Fibroblast of the aortic adventitia (primary cell): ENCODE measurements around the gene LMTK2. TPM values are rescaled to one million over a fixed set of nuclear protein-coding genes. Genes with fewer than 3 reads are reported as not detected.
A peak's percentile ranks its signal among the peaks of the same experiment; 100 is the strongest.

ENCODE experiments used
- DNase-seq: peaks from one replicate; pipeline ENCODE4 v3.0.0-alpha.2; 2010; ENCODE audit warnings: low read depth
- H3K4me3 ChIP-seq: 2 replicates; pipeline ENCODE4 v1.5.1; 2011; ENCODE audit warnings: low read depth, mild to moderate bottlenecking, control low read depth, low read length, moderate library complexity
- CTCF ChIP-seq: IDR thresholded peaks from 2 replicates; pipeline ENCODE4 v1.5.1; 2011; ENCODE audit warnings: mild to moderate bottlenecking, low read length, control low read depth, inconsistent platforms; ENCODE audit not compliant: insufficient read depth
- total RNA-seq: library from RNA; depleted of rRNA; stranded (reverse); fragments of >200 nt; gene quantifications from 2 replicates; pipeline ENCODE4 v1.2.3, GENCODE V29; 2012; ENCODE audit warnings: low replicate concordance

The LMTK2 gene
- total RNA-seq, 1 donor, result 10.8 TPM

DNA sequence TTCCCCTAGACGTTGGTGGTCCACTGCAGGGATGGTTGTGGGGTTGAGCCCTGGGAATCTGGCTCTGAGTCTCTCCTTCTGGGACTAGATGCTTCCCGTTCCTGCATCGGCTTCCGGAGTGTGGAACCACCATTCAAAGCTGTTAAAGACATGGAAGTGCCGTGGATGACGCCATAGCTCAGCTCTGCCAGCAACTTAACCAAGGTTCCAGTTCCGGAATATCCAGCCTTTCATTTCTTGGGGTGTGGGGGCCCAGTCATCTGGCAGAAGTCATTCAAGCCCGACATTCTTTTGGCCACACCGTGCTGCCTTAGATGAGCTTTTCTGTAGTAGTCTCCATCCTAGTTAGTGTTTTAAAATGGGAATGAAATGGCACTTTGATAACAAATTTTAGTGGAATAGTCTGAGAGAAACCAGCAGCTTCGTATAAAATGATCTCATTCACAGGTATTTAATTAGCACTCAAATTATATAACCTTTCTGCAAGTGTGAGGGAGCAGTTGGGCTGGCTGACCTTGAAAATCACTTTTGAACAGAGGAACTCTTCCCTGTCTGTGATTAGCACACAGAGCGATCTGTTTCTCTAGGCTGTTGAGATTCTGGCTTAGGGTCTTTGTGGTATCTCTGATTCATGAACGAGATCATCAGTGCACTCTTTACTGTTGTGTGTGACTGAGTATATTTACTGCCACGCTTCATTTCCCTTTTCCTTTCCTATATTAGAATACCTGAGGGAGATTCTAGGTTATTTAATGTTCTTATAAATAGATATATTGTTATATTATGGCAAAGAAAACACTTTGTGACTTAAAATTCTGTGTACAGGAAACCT is 19.9 kb downstream of the LMTK2 start:
- DNase-seq, result no peak
- TF ChIP-seq CTCF, result no peak
- no peak overlapping the region for H3K4me3 ChIP-seq

DNA sequence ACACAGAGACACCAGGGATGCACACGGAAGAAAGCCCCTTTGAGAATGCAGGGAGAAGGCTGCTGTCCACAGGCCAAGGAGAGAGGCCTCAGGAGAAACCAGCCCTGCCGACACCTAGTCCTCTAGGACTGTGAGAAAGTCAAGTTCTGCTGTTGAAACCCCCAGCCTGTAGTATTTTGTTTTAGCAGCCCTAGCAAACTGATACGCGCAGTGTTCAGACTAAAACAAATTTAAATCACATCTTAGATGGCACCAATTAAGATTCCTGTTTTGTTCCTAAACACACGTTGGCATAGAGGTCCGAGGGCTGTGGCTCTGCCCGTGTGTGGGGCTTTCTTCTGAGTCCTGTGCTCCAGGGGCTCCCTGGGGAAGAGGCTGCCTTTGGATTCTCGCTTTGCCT is 21.7 kb downstream of the LMTK2 start:
- no peak for TF ChIP-seq CTCF
- H3K4me3 ChIP-seq, result no peak overlapping the region
- DNase-seq, result no peak

- peak; percentile 29 for DNase-seq
- no peak overlapping the region for H3K4me3 ChIP-seq
- TF ChIP-seq CTCF, result no peak
Observed at GRCh38 chr7:98130959-98131358, 24.3 kb downstream of the LMTK2 start.

GRCh38 chr7:98133181-98133580 is 26.5 kb downstream of the LMTK2 start:
- TF ChIP-seq CTCF, result no peak
- DNase-seq, result no peak
- no peak overlapping the region for H3K4me3 ChIP-seq

- no peak for TF ChIP-seq CTCF
- peak; percentile 24 for DNase-seq
Observed at GRCh38 chr7:98133621-98134303, 27.1 kb downstream of the LMTK2 start.

DNA sequence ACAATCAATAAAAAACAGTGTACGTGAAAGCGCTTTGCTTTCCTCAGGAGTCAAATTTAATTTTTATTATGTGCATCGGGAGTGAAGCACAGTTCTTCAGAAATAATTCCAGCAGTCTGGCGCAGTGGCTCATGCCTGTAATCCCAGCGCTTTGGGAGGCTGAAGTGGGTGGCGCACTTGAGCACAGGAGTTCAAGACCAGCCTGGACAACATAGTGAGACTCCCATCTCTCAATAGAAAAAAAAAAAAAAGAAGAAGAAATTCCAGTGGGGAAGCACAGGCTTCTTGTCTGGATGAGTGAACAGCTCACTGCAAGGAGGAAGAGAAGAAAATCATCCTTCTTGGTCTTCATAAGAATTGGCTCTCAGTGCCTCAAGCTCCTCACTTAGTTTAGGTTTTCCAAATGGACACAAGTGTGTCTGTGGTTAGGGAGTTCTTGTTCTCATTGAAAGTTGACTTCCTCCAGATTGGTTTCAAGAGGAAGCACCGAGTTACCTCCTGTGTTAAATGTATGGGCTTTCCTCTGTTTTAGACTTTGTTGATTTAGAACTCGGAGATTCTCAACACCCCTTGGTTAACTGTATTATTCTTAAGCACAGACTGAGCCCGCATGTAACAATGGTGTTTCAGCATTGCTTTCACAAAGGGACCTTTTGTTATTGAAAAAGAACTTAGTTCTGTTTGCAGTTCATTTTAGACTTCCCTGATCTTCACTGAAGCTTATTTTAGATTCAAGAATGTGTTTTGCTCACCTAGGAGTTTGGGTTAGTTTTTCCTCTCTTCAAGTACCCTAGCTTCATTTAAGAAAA is 28.0 kb downstream of the LMTK2 start:
- no peak overlapping the region for H3K4me3 ChIP-seq
- no peak for DNase-seq
- TF ChIP-seq CTCF, result no peak

More at GRCh38 chr7:98133621-98134303, 27.1 kb downstream of the LMTK2 start:
- no peak overlapping the region for H3K4me3 ChIP-seq
